Activated CD8-positive, alpha-beta memory T cell treated with anti-CD3 and anti-CD28 coated beads, Interleukin-2, amount 50 U/mL, for 48 hours (primary cell): ENCODE data around the gene LRP2BP.
"Not testable (repeated sequence)": the region's sequence is repeated elsewhere in the genome, so short reads cannot be mapped to it uniquely, and the experiment has no call there.

Experiments
- DNase-seq: peaks from one replicate; pipeline ENCODE4 v3.0.0-alpha.2; 2020

LRP2BP gene

GRCh38 chr4:185394568-185395237 is 1.0 kb downstream of the LRP2BP start:
- DNase-seq: no peak

DNA sequence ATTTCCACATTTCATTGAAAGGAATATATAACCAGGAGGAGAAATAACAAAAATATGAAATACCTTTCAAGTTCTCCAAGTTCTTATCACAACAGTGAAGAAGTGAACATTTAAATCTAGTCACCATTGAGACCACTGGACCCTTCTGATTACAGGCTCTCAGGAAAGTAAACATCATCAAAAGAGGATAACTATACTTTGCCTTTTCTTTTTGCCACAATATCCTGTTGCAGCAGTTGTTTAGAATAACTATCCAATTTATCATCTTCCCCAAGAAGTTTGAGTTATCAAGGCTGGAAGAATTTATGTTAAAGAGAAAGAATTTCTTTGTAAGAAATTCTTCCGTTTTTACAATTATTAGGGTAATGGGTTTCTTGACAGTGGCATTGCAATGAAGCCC is 3.6 kb downstream of the LRP2BP start:
- no peak for DNase-seq

DNA sequence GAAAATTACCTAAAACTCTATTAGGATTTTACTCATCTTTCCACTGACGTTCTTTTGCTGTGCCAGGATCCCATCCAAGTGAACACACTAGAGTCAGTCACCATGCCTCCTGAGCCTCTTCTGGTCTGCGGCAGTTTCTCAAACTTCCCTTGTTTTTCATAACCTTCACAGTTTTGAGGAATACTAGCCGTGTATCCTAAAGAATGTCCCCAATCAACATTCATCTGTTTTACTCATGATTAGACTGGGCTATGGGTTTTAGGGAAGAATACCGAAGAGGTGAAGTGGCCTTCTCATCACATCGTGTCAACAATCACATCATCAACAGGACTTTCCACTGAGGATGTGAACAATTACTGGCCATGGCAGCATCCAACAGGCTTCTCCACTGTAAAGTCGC is 4.8 kb downstream of the LRP2BP start:
- no peak for DNase-seq

DNA sequence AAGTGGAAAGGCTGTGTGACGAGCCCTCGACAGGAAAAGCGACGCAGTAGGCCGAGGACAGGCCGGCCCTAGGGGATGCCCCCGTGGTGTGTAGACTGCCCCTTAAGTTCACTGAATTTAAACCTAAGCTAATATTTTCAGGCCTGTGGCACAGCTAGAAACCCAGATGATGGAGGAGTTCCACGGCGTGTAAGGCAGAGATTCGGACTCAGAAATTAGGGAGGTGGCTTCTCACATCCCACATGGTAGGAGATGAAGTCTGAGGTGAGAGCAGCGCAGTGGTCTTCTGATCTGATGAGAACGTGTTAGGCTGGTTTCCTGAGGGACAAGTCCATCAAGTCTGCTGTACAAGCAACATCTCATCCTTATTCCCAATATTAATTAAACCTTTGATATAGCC is 7.8 kb downstream of the LRP2BP start:
- DNase-seq: no peak

- DNase-seq: no peak
These were observed 10.8 kb downstream of the LRP2BP start for GRCh38 chr4:185384930-185385331.

DNA sequence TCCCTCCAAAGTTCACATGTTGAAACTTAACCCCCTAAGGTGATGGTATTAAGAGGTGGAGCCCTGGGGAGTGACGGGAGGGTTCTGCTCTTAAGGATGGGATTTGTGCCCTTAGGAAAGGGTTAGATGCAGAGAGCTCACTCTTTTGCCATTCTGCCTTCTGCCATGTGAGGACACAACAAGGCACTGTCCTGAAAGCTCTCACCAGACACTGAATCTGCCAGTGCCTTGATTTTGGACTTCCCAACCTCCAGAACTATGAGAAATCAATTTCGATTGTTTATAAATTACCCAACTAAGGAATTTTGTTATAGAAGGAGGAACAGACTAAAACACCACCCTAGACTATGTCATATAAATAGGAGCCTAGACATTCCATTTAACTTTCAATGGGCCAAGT is 11.7 kb downstream of the LRP2BP start:
- DNase-seq: no peak

DNA sequence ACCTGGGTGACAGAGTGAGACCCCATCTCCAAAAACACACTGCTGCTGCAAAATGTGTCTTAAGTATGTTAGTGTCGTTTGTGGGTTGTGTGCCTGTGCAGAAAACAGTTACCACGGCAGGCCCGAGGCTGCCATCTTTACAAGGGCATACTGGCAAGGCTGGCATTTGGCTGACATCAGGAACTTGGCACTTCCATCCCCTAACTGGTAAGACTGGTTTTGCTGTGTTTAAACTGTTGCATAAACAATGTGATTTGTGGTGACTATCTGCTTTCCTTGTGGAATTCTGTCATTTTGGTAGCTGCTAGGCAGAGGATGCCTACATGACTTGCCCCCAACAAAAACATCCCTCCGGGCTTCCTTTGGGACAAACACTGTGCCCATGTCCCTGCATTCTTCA is 12.3 kb downstream of the LRP2BP start:
- no peak for DNase-seq

DNA sequence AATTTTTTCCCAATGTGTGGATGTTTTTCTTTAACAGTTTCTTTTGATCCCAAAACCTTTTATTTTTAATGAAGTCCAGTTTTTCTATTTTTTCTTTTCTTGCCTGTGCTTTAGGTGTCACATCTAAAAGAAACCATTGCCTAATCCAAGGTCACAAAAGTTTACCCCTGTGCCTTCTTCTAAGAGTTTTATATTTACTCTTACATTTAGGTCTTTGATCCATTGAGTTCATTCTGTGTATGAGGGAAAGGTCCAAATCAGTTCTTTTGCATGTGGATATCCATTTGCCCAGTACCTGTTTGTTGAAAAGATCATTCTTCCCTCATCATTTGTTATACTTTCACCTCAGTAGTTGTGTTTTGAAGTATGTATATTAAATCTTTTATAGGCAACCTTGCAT is 13.0 kb downstream of the LRP2BP start:
- no peak for DNase-seq

DNA sequence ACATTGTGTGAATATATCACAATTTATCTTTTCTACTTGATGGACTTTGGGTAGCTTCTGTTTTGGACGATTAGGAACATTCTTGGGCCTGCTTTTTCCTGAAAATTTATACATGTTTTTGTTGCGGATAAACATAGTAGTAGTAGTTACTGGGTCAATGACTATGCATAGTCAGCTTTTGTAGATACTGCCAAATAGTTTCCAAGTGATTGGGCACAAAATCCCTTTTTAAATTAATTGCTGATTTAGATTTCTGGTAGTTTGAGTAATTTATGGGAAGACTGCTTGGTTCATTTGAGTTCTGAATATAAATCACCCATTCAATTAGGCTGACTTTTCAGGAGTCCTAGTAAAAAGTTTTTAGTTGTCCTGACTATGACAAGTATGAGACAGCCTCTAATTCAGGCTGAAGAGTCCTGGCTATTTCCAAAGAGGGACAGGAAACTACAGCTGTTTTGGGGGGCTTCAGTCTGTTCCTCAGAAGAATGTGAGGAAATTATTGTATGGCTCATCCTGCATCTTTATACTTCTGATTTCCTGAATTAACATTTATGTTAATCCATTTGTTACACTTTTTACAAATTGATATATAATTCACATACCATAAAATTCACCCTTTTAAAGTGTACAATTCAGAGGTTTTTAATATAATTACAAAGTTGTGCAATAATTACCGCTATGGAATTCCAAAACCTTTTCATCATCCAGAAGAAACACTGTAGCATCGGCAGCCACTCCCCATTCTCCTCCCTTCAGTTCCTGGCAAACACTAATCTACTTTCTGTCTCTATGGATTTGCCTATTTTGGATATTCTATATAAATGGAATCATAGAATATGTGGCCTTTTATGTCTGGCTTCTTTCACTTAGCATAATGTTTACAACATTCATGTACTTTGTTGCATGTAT is 14.2 kb downstream of the LRP2BP start:
- DNase-seq: no peak

- no peak for DNase-seq
These were observed 15.4 kb downstream of the LRP2BP start for GRCh38 chr4:185380320-185380719.

DNA sequence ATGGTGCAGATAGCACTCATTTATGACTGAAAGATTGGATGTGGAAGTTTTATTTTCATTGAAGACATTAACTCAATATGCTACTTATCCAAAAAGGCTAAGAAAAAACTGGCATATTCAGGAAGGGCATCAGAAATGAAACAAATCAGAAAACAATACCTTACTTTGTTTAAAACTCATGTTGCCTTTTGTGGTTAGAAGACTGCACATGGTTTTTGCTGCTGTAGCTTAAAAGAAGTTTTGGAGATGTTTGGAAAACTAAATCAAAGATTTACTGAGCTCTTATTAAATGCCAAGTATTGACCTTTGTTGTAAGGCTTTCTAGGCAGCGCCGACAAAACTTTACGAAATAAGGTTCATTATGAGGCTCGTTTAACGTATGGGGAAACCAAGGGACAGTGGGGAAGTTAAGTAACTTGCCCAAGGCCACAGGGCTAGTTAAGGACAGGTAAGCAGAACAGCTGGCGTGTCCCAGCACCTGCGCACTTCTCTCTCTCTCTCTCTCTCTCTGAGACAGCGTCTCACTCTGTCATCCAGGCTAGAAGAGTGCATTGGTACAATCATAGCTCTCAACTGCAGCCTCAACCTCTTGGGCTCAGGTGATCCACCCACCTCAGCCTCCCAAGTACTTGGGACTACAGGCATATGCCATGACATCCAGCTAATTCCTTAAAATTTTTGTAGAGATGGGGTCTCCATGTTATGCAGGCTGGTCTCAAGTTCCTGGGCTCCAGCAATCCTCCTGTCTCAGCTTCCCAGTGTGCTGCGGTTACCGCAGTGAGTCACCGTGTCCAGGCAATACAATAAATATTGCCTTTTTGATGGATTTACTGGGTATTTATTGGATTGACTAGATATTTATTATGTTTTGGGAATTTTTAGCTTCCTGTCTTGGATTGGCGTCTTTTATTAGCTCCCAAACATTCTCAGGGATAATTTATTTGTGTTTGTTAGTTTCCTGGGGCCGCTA is 16.1 kb downstream of the LRP2BP start:
- DNase-seq: no peak

DNA sequence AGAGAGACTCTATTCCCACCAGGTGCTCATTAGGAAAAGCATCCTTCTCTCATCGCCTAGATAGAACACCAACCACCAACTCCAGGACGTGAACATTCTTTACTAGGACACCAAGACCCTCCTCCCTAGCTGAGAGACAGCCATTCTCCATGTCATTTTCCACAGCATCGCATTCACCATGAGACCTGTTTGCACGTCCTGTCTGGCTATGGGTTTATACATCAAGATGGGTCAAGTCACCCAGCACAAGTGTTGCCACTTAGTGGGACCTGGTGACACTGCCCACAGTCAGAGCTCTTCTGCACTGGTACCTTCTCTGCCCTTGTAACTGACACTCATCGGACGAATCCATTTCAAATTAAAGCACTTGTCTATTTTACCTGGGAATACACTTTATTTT is 17.5 kb downstream of the LRP2BP start:
- no peak for DNase-seq

GRCh38 chr4:185374573-185374972 is 21.2 kb downstream of the LRP2BP start:
- DNase-seq: no peak

- no peak for DNase-seq
These were observed 21.7 kb downstream of the LRP2BP start for GRCh38 chr4:185374027-185374426.

DNA sequence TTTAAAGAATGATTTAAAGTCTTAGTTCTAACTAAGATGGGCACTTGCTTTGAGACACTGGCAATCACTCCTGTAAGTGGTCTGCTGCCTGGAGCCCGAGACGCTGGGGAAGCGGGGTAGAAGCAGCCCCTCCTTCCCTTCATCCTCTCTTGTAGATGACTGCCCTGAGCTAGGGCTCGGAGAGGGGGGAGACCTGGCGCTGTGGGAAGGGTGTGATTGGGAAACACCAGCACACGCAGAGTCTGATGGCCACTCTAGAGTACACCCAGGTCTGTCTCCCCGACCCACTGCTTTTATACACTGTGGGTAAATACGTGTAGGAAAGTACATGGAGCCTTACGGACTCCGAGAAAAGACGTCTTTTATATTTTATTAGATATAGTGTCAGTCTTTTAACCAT is 24.0 kb downstream of the LRP2BP start:
- DNase-seq: no peak

GRCh38 chr4:185370268-185370949 is 25.3 kb downstream of the LRP2BP start:
- DNase-seq: no peak

DNA sequence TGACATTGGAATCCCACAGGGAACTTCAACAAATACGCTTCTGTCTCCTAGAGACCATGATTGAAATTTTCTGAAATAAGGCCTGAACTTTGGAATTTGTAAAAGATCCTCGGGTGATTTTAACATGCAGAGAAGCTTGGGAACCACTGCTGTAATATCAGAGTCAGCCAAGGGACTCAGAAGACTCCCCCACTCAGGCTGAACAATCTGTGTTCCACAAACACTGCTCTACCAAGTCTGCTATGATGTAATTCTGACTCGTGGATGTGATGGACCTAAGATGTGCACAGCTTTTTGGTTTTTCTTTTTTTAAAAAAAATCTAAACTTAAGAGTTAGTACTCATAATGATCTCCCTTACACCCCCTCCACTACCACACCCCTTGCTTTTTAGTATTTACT is 26.0 kb downstream of the LRP2BP start:
- no peak for DNase-seq

DNA sequence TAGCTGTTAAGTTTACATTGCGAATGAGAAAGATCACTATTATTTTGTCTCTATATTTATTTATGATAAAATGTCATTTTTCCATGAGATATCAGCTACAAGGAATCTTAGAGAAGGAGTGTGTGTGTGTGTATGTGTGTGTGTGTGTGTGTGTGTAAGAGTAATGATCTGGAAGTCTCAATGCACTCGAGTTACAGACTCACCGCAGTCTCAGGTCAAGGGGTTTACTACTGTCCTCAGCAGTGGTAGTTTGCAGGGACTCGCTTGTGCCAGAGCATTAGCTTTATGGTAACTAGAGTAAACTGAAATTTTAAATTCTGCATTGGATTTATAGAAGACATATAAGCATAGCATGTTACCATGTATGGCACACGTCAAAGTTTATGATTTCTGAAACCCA is 30.8 kb downstream of the LRP2BP start:
- DNase-seq: no peak

GRCh38 chr4:185363251-185363650 is 32.5 kb downstream of the LRP2BP start:
- no peak for DNase-seq

DNA sequence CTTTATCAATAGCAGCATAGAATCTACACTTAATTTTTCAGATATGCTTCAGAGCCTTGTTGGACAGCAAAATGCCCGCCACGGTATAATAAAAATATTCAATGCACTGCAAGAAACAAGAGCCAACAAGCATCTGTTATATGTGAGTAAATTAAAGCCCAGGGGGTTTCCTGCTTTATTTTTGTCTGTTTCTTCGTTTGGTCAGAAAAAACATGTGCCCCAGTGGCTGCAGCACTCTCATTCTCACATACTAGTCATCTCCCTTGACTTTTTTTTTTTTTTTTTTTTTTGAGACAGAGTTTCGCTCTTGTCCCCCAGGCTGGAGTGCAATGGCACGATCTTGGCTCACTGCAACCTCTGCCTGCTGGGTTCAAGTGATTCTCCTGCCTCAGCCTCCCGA is 33.2 kb downstream of the LRP2BP start:
- not testable (repeated sequence) for DNase-seq

DNA sequence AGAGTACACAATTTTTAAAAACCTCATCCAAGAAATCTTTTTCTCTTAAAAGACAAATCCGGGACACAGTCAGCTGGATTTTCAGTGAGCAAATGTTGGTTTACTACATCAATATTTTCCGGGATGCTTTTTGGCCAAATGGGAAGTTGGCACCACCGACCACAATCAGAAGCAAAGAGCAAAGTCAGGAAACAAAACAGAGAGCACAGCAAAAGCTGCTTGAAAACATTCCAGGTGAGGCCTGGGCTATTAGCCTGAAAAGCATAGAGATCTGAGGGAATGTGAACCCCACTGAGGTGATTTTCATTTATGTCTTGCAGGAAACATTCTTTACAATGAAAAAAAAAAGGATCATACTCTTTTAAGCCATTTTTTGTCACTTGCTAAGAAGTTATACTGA is 33.9 kb downstream of the LRP2BP start:
- no peak for DNase-seq

- DNase-seq: no peak
These were observed 35.8 kb downstream of the LRP2BP start for GRCh38 chr4:185359767-185360446.
